NCI-H2171 (cell line): ENCODE measurements around the gene C3orf20.
"Not testable (repeated sequence)": the region's sequence is repeated elsewhere in the genome, so short reads cannot be mapped to it uniquely, and the experiment has no call there.

Experiments used
- DNase-seq: peaks from one replicate; lab custom pipeline; 2025; lab: John Stamatoyannopoulos, UW

The C3orf20 gene

DNA sequence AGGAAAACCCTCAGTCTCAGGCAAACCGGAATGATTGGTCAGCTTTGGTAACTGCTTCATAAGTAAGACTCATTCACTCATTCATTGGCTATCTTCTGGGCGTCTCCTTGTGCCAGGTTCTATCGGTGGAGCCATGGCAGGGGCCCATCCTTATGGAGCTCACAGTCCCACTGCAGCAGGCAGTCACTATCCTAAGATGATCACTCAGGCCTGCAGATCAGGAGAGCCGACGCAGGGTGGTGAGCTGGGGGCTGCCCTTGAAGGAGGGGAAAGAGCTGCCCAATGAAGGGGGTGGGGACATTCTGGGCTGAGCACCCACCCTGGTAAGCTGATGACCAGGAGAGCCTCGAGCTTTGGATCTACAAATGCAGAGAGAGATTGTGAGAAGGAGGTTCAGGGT lies 123.3 kb downstream of the C3orf20 start:
- DNase-seq = no peak

DNA sequence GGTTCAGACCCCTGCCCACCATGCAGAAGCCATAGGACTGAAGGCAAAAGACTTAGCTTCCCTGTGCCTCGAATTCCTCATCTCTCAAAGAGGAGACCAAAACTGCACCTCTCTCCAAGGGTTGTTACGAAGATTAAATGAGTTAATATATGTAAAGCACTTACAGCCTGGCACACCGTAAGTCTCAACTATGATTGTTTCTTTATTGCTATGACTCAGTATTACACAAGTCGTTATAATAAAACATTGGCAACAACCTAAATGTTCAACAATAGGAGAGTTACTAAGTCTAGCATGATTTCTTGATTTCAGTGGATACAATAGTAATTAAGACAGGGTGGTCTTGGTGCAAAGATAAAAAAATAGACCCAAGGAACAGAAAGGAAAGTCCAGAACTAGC lies 124.2 kb downstream of the C3orf20 start:
- no peak for DNase-seq

DNA sequence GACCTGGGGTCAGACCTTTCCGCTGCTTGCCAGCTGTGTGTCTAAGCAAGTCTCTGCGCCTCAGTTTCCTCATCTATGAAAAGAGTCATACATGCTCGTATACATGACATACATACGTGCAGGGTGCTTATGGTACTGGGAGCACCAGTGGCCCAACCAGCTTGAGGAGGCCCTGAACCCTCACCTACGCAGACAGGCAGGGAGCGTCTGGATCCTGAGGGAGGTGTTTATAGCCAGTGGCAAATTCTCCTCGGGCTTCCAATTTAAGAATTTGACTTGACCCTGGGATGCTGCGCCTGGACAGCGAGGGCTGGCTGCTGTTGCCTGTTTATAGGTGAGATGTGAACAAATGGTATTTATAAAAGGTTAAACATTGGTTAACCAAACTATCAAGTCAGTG lies 126.1 kb downstream of the C3orf20 start:
- no peak for DNase-seq

DNA sequence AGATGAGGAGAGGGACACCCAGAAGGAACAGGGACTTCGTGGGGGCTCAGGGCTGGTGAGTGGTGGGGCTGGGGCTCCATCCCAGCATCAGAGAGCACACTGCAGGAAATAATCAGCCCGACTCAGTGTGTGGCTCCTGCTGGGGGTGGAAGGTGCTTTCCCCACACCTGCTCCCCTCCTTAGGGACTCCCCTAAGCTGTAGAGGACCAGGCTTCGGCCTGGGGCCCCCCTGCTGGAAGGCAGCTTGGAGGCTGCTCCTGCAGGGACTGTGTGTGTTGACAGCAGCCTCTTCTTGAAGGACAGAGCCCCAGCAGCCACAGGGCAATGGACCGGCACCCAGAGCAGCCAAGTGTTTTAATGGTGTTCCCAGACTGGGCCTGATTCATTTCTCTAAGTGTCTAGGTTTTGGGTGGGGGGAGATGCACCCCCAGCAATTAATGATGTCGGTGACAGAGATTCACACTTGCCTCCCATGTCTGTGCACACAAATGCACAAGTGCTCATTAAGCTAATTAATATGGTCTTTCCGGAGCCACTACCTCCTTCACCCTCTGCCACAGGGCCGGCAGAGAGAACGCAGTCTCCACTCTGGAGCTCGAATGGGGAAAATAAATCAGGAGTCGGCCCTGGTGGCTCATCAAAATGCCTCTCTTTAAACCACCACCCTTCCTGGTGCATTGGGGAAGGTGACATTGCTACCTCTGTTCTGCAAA lies 126.9 kb downstream of the C3orf20 start:
- DNase-seq = no peak

DNA sequence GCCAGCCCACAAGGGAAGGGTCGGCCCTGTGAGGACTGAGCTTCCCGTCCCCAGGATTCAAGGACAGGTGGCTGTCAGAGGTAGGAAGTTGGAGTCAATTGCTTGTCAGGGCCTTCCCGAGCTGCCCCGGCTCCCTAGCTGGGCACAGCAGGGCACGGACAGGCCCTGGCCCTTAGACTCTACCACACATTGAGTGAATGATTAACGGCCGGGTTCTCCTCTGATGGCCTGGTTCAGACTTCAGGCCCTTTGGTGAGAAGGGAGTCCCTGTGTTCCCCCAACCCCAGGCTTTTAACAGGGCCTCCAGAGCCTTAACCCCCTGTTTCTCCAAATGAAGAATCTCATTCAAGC lies 127.4 kb downstream of the C3orf20 start:
- DNase-seq = no peak

DNA sequence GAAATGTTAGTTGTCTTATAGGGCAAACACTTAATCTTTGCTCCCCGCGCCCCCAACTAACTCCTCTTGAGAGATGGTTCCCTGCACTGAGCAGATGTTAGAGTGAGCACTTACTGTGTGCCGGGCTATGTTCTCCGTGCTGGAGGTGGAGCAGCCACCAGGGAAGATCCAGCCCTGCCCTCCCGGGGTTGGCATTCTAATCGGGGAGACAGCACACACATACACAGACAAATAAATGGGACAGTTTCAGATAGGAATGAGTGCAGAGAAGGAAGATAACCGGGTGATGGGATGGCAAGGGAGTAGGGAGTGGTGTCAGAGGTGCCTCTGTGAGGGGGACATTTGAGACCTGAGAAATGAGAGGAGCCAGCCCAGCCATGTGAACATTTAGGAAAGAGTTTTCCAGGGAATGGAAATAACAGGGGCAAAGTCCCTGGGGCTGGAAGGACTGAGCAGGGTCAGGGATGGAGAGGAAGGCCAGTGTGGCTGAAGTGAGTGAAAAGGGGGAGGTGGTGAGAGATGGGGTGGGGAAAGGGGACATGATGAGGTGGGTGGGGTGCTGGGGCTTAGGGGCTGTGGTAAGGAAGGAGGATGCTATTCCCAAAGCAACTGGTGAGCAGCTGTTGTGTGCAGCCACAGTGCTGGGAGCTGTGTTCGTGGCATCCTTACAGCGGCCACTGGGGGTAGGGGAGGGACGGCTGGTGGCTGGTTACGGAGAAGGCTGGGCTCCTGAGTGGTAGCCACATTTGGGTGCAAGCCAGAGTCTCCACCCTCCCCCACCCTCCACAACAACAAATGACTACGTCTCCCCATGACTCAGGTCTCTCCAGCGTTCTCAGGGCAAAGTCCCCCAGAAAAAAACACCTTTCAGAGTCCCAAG lies 128.4 kb downstream of the C3orf20 start:
- no peak for DNase-seq

DNA sequence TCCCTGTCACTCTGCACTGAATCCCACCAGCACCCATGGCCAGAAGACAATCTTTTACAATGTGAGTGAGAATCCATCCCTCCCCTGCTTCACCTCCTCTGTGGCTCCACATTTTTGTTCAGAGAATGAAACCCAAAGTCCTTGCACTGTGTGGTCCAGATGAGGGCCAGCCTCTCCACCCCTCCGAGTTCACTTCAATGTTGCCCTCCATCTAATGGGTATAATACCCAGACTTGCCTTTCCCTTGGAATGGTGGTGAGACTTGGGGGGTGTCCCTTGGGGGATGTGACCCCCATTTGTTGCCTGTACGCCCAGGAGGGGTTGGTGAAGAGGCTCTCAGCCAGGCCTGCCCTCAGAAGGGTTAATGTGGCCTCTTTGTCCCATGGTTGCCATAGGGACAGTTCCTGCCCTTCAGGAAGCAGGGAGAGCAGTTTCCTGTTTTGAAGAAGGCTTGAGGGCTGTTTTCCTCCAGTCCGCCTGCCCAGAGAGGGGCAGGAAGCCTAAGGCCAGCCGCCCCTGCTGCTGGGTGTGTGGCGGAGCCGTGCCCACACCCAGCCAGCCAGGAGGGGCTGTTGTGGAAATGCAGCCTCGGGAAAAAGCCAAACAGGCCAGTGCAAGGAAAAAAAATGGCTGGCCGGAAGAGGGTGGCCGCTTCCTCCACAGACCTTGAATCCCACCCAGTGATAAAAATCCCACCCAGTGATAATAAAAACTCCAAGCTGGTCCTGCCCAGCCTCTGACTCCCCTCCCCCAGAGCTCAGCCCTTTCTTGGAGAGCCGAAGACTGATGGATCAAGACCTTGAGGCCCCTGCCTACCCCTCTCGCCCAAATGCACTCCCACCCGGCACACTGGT lies 129.3 kb downstream of the C3orf20 start:
- DNase-seq = no peak

DNA sequence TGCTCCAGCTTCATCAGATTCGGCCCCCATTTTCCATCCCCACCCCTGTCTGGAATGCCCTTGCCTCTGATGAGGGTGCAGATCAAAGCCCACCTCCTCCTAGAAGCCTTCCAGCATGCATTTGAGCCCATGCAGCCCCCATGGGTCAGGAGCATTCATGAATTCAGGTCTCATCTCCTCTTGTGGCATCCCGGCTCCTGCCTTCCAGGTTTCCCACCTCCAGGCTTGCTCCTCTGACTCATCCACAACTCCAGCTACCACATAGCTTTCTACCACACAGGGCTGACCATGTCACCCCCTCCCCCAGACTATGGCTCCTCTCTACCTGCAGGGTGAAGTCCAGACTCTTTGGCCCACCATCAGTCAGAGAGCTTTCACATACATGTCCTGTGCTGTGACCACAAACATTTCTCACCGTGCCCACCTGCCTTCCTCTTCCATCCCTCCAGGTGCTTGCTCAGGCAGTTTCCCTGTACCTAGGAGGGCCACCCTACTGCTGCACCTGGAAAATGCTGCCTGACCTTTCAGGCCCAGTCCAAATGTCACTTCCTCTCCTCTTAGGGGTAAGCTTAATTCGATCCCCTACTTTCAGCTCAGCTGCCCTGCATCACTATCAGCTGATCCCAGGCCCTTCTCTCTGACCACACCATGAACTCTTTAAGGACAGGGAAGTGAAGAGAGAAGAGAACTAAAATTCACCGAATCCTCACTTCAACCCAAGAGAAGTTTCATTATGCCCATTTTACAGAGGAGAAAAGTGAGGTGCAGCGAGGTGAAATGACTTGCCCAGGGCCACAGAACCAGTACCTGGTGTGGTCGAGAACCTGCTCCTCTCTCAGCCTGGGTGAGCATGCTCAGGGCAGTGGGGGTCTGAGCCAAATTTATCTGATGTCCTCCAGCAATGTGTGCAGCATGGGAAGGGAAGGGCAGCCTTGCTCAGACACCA lies 130.2 kb downstream of the C3orf20 start:
- no peak for DNase-seq

DNA sequence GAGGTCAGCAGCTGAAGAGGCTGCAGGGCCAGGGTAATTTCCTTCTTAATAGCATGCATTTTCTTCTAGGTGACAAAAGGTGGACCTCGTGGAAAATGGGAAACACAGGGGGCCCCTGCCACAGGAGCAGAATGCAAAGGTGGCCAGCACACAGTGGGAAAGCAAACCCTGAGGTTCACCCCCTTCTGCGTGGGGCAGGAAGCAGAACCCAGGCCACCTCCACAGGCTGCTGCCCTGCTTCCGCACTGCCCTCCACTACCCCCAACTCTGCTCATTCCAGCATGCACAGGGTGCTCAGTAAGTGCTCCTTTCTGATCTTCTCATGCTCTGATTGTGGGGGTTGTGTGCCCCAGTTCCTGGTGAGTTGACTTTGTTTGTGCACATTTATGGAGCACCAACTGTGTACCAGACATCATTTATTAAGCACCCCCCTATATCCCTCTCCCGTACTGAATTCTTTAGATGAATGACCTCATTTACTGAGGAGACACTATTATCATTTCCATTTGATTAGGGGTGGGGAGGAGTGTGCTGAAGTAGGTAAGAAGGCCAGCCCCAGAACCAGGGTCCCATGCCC lies 131.1 kb downstream of the C3orf20 start:
- DNase-seq = no peak

DNA sequence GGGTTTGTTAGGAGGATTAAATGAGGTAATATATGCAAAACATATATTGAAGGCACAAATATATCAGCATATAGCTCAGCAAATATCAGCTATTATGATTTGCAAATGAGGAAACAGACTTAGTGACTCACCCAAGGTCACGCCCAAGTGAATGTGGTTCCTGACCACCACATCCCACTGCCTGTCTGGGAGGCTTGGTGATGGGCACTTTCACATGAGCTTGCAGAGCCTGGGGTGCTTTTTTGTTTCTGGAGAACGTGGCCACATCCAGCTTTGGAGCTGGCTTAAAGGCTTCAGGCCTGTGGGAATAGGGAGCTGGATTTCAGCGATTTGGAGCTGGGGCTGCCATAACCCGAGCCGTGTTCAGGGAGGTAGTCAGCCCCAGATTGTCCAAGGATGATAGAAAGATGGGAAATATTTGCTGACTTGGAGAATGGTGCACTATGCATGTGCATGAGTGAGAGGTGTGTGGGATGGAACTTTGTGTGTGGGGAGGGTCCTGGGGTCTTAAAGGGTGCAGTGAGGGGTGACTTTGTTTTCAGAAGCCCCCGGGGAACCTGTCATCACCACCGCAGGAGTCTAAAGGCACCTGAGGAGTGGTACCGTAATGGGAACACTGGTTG lies 131.8 kb downstream of the C3orf20 start:
- no peak for DNase-seq

DNA sequence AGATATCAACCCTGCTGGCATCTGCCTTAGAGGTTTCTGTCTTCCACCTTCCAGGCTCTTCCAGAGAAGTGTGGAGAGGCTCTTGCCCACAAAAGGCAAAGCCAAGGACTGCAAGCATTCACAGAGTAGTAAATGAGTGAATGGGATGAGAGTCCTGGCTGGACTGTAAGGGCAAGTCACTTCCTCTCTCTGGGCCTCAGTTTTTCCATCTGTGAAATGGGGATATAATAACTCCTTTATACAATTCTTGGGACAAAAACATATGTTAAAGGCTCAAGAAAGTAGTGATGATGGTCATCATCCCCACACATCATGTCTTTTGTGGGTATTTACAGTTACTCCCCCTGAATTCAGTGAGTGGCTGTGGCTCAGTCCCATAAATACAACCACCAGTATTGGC lies 133.1 kb downstream of the C3orf20 start:
- no peak for DNase-seq

DNA sequence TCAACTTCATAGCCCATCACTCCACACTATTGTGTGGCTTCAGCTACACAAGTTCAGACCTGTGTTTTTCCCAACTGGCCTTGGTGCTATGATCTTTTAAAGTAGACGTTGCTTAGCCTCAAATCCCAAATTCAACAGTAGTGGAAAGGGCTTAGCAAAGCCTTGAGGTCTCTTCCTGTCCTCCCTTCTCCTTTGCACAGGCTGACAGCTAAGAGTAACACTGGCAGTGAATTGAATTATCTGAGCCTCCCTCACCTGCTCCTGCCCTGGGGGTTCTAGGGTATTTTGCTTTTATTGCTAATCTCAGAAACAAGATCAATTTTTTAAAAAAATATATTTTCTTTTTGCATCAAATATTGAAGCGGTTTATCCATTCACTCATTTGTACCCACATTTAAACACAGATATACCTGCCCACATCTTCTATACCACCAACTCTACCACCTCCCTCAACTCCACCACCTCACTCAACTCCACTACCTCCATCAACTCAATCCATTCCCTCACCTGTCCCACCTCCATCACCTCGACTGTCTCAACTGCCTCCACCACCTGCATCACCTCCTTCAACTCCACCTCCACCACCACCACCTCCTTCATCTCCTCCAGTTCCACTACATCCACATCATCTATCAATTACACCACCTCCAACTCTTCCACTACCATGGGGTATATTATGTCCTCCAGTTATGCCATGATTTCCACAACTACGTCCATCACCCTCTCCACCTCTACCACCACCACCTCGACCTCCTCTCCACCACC lies 133.7 kb downstream of the C3orf20 start:
- no peak for DNase-seq

DNA sequence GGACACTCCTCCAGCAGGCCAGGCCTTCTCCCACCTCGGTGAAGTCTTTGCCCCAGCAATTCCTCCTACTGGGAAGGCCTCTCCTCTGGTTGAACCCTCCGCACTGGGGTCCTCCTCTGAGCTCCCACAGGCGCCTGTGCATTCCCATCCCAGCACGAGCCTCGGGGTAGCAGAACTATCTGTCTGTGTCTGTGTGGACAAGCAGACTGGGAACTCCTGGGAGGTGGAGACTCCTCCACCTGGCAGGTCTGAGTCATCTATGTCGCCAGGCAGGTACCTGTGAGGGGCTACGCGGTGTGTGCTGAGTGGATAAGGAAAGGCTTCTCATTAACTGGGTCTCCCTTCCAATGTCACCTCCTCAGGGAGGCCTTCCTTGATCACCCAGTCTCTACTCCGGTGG lies 134.7 kb downstream of the C3orf20 start:
- not testable (repeated sequence) for DNase-seq

DNA sequence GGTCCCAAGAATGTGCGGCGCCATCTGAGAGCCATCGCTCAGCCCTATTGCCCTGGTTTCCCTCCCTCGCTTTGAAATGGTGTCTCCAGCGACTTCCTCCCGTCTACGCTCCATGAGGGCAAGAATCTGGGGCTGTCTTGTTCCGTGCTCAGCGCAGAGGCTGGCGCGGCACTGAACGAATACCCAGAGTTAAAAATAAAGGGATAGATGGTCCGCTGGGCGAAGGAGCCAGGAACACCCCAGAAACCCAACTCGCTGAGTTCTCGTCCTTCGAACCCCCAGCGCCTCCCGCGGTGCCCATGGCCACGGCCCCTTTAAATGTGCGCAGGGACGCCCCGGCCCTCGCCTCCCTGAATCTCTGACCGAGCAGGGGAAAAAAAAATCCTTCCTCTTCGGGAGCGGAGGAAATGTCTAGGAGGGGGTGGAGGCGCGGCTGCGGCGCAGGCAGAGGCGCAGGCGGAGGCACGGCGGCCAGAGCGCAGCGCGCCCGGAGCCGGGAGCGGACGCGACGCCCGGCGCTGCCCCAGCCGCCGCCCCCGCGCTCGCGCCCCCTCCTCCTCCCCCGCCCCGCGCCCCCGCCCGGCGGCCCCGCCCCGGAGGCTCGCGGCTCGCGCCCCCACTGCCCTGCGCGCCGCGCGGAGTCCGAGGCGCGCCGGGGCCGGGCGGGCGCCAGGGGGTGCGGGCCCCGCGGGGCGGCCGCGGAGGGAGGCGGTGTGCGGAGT lies 135.3 kb downstream of the C3orf20 start:
- DNase-seq = no peak

DNA sequence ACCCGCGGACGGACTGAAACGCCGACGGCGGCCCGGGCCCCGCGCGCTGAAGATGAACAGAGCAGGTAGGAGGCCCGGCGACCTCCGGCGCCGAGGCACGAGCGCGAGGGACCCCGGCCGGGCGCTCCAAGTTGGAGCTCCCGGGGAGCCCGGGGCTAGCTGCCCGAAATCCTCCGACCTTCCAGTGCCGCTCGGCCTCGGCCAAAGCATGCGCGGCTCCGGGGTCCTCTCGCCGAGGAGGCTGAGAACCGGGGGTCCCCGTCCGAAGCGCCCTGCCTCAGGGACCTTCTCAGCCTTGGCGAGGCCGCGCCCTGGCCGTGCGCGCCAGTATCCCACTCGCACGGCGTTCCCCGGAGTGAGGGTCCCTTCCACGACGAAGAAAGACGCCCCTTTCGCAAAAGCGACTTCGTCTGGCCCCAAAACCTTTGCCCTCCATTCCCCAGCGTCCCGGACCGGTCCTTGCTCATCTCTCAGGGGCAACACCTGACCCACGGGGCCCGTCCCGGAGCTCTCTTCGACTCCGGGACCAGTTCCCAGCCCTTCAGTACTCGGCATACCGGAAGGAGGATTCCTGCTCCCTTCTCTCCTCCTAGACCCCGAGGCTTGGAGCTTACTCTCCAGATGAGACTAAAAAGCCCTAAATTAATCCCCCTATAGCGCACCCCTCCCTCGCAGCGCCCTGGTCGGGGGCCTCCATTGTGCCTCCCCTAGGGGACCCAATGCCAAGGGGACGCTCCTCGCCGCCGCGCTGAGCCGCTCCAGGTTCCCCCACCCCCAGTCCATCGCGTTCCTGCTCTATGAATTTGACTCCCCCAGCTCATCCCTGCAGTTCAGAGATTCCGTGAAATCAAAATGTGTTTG lies 136.1 kb downstream of the C3orf20 start:
- DNase-seq = no peak

DNA sequence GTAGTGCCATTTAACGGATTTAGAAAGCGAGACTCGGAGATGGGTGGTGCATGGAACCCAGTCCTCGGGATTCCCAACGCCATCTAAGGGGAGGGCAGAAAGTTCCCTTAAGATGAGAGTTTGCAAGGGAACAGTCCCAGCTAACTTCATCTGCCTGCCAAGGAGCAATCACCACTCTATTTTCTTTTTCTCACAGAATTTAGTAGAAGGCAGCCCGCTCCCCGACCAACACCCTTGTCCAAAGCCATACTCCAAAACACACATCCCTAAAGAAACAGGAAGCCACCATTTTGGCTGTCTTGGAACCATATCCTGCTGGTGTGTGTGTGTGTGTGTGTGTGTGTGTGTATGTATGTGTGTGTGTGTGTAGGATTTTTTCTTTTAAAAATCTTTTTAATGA lies 136.7 kb downstream of the C3orf20 start:
- DNase-seq = no peak

DNA sequence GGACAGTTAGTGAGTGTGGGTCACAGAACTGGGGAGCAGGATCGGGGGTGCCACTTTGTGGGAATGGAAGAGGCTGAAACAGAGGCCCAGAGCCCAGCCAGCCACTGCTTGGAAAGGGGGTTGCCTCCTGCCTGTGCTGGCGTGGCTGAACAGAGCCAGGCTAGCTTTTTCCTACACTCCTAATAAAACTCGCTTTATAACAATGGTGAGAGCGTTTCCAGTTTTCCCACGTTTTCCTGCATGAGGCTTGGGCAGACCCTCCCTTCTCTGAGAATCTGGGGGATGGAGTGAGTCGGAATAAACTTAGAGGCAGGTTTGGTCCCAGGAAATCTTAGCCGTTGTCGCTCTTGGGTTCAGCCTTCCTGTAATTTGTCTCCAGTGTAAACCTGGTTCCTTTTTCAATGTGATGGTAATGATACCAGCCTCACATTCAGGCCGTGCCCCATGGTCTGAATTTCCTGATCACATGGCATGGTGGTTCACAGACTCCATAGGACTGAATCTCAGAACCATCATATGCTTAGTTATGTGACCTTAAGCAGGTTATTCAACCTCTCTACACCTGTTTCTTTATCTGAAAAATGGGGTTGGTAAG lies 137.4 kb downstream of the C3orf20 start:
- DNase-seq = no peak

DNA sequence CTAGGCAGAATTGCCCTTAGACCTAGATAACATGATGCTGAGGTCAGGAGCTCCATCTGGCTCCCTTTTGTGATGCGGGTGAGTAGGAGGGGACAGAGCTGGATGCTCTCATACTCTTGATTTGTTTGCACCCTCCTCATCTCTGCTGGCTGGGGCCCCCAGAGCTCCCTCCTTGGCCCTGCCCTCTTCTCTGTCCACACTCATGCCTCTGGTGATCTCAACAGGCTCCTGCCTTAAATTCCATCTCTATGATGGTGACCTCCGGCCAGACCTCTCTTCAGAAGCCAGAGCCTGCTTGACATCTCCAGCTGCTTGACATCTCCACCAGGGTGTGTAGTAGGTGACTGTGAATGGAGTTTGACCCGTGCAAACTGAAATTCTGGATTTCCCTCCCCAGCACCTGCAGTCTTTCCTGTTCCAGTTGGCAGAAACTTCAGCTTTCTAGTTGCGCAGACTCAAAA lies 139.5 kb downstream of the C3orf20 start:
- DNase-seq = no peak
